ENCODE measurements around the gene WDPCP. TPM values are rescaled to one million over a fixed set of nuclear protein-coding genes. Genes with fewer than 3 reads are reported as not detected.

Gene WDPCP
- total and polyA plus RNA-seq, 2 of the 8 experiments (the other 6 are each of a cell fraction or from before 2014, with no cell fraction given): 9.3 to 25.8 TPM

DNA sequence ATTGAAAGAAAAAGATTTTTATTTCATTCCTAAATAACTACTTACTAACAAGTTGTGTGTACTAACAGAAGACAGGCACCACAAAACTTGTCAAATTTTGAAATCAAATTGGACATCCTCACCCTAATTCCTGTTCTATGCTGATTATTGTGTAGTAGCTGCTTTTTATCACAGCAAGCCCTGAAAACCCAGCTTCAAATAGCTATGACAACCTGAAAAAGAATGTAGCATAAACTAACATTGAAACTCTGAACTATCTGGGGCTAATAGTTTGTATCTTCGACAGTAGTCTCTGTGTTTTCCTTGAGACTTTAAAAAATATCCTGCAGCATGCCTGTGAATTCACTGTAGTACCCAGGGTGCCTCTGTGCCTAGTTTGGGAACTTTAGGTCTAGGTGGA lies 122.6 kb downstream of the WDPCP start (continued):
- TF ChIP-seq TEAD4 (IDR thresholded peaks at IDR 0.05; ENCODE audit: low read depth, low read length): no peak
- TF ChIP-seq CBX8 (IDR thresholded peaks at IDR 0.05; ENCODE audit: borderline replicate concordance, low read depth, low read length): no peak
- no peak for TF ChIP-seq ZNF274 (IDR thresholded peaks at IDR 0.05; ENCODE audit: borderline replicate concordance, extremely low read depth, low read length)
- TF ChIP-seq TCF12 (IDR thresholded peaks at IDR 0.05; ENCODE audit: low read depth, low read length): no peak
- no peak for TF ChIP-seq MAFK (IDR thresholded peaks at IDR 0.05; ENCODE audit: low read depth, low read length)
- TF ChIP-seq TBP (IDR thresholded peaks at IDR 0.05; ENCODE audit: low read depth, low read length): no peak
